SJCRH30 (cell line): ENCODE measurements around the gene NPAT. TPM values are rescaled to one million over a fixed set of nuclear protein-coding genes. Genes with fewer than 3 reads are reported as not detected.

ENCODE experiments used
- DNase-seq, 2 experiments: peaks; one replicate each; pipeline ENCODE4 v3.0.0-alpha.2; 2015 to 2020
- H3K27ac ChIP-seq: fragments of 250-450 bp; sonication (Bioruptor Pico); 2 replicates; pipeline ENCODE4 v1.5.1; 2020; ENCODE audit warnings: mild to moderate bottlenecking, moderate library complexity
- H3K27me3 ChIP-seq: fragments of 250-450 bp; sonication (Bioruptor Pico); 2 replicates; pipeline ENCODE4 v1.5.1; 2020; ENCODE audit warnings: mild to moderate bottlenecking, moderate library complexity
- H3K36me3 ChIP-seq: fragments of 250-450 bp; sonication (Bioruptor Pico); 2 replicates; pipeline ENCODE4 v1.5.1; 2020; ENCODE audit warnings: mild to moderate bottlenecking, moderate library complexity
- H3K4me1 ChIP-seq: fragments of 250-450 bp; sonication (Bioruptor Pico); 2 replicates; pipeline ENCODE4 v1.5.1; 2020; ENCODE audit warnings: mild to moderate bottlenecking, moderate library complexity
- H3K4me3 ChIP-seq: fragments of 250-450 bp; sonication (Bioruptor Pico); 2 replicates; pipeline ENCODE4 v1.5.1; 2020; ENCODE audit warnings: mild to moderate bottlenecking, moderate library complexity
- H3K9me3 ChIP-seq: fragments of 250-450 bp; sonication (Bioruptor Pico); replicated peaks from 2 replicates; pipeline ENCODE4 v1.5.1; 2020; ENCODE audit warnings: mild to moderate bottlenecking, moderate library complexity
- total RNA-seq: library from RNA; depleted of rRNA; stranded (reverse); fragments of >200 nt; shearing (Covaris generic); gene quantifications from 2 replicates; pipeline ENCODE4 v1.2.3, GENCODE V29; 2014; rRNA removed

The NPAT gene
- total RNA-seq, 1 experiment from 2014 or later, result 29.6 TPM

GRCh38 chr11:108115500-108116140, 106.8 kb downstream of the NPAT start:
- H3K4me1 ChIP-seq, result peaks cover 5% of the 10 kb centered on the region
- DNase-seq, result peak; percentile 31 to 59
- H3K4me3 ChIP-seq, result no peak overlapping the region
- H3K36me3 ChIP-seq, result no peaks in the 10 kb centered on the region
- H3K27me3 ChIP-seq, result no peaks in the 10 kb centered on the region
- no peaks in the 10 kb centered on the region for H3K9me3 ChIP-seq
- H3K27ac ChIP-seq, result no peak overlapping the region

GRCh38 chr11:108112057-108112456, 110.4 kb downstream of the NPAT start:
- no peak overlapping the region for H3K27ac ChIP-seq
- H3K27me3 ChIP-seq, result no peaks in the 10 kb centered on the region
- no peaks in the 10 kb centered on the region for H3K9me3 ChIP-seq
- no peaks in the 10 kb centered on the region for H3K36me3 ChIP-seq
- no peak overlapping the region for H3K4me3 ChIP-seq
- DNase-seq, result no peak
- H3K4me1 ChIP-seq, result peaks cover 5% of the 10 kb centered on the region

GRCh38 chr11:108111126-108111525, 111.3 kb downstream of the NPAT start:
- H3K9me3 ChIP-seq, result no peaks in the 10 kb centered on the region
- no peaks in the 10 kb centered on the region for H3K27me3 ChIP-seq
- no peak overlapping the region for H3K27ac ChIP-seq
- DNase-seq, result no peak
- H3K4me3 ChIP-seq, result no peak overlapping the region
- peaks cover 5% of the 10 kb centered on the region for H3K4me1 ChIP-seq
- H3K36me3 ChIP-seq, result no peaks in the 10 kb centered on the region

Other genes with a start within 250 kb of the NPAT start
- gene CUL5, start 213.7 kb downstream of the NPAT start, total RNA-seq, result 20.4 and 24.0 TPM in 2 replicates
- 62.0 and 65.9 TPM in 2 replicates for gene ACAT1, start 101.1 kb downstream of the NPAT start, total RNA-seq
- 29.9 and 37.0 TPM in 2 replicates for gene ATM, start 429 bp upstream of the NPAT start, total RNA-seq
- 0.46 and 0.49 TPM in 2 replicates for gene C11orf65, start 244.9 kb upstream of the NPAT start, total RNA-seq